Neural crest cell (in vitro differentiated cells): Measurements from ENCODE around the gene FUT7. TPM values are rescaled to one million over a fixed set of nuclear protein-coding genes. Genes with fewer than 3 reads are reported as not detected.

Experiments
- DNase-seq: peaks from one replicate; pipeline ENCODE4 v3.0.0; 2021; ENCODE audit warnings: low read depth, mixed read lengths, low spot score
- H3K27ac Mint-ChIP-seq: one replicate; pipeline ENCODE4 v1.8.0; 2021; ENCODE audit warnings: mild to moderate bottlenecking, mixed read lengths; ENCODE audit not compliant: unreplicated experiment
- H3K27me3 Mint-ChIP-seq: 2 replicates; pipeline ENCODE4 v1.8.0; 2021; ENCODE audit warnings: low read depth, mild to moderate bottlenecking, mixed read lengths
- H3K36me3 Mint-ChIP-seq: 2 replicates; pipeline ENCODE4 v1.8.0; 2021; ENCODE audit warnings: low read depth, mild to moderate bottlenecking, mixed read lengths
- H3K4me1 Mint-ChIP-seq: 2 replicates; pipeline ENCODE4 v1.8.0; 2021; ENCODE audit warnings: mixed read lengths
- H3K4me3 Mint-ChIP-seq: one replicate; pipeline ENCODE4 v1.8.0; 2021; ENCODE audit warnings: mild to moderate bottlenecking, mixed read lengths
- H3K9me3 Mint-ChIP-seq: 2 replicates; pipeline ENCODE4 v1.8.0; 2021; ENCODE audit warnings: mixed read lengths
- CTCF ChIP-seq: fragments of 200-600 bp; sonication (generic); conservative IDR thresholded peaks from 2 replicates; pipeline ENCODE4 v1.5.0; 2021; ENCODE audit warnings: antibody characterized with exemption, mild to moderate bottlenecking
- total RNA-seq: library from RNA; stranded (reverse); gene quantifications from 2 replicates; pipeline ENCODE4 v1.2.1, GENCODE V29; 2021

FUT7 gene
- total RNA-seq, 1 donor from 2014 or later, result not detected

GRCh38 chr9:137067860-137068538, 36.1 kb upstream of the FUT7 start:
- Mint-ChIP-seq H3K36me3 (no peaks in the 10 kb centered on the region), H3K9me3 (no peaks in the 10 kb centered on the region), H3K4me1 (peaks cover 14% of the 10 kb centered on the region), H3K27me3 (peaks cover 15% of the 10 kb centered on the region), H3K27ac (no peak overlapping the region), H3K4me3 (peak overlapping the region; percentile 80)
- DNase-seq, result peak; percentile 80
- peak; percentile 79 for TF ChIP-seq CTCF

- Mint-ChIP-seq H3K4me1 (peaks cover 11% of the 10 kb centered on the region), H3K4me3 (no peak overlapping the region), H3K9me3 (no peaks in the 10 kb centered on the region), H3K36me3 (no peaks in the 10 kb centered on the region), H3K27ac (no peak overlapping the region), H3K27me3 (peaks cover 8% of the 10 kb centered on the region)
- DNase-seq, result no peak
- TF ChIP-seq CTCF, result no peak
Observed at GRCh38 chr9:137066096-137066861, 34.4 kb upstream of the FUT7 start.

- Mint-ChIP-seq H3K9me3 (no peaks in the 10 kb centered on the region), H3K36me3 (no peaks in the 10 kb centered on the region), H3K27ac (no peak overlapping the region), H3K4me1 (peaks cover 3% of the 10 kb centered on the region), H3K27me3 (peaks cover 9% of the 10 kb centered on the region), H3K4me3 (no peak overlapping the region)
- DNase-seq, result no peak
- no peak for TF ChIP-seq CTCF
Observed at GRCh38 chr9:137065336-137065967, 33.6 kb upstream of the FUT7 start.

GRCh38 chr9:137064880-137065164, 32.9 kb upstream of the FUT7 start:
- no peak for DNase-seq
- Mint-ChIP-seq H3K36me3 (no peaks in the 10 kb centered on the region), H3K4me1 (peaks cover 3% of the 10 kb centered on the region), H3K27me3 (peaks cover 9% of the 10 kb centered on the region), H3K27ac (no peak overlapping the region), H3K4me3 (no peak overlapping the region), H3K9me3 (no peaks in the 10 kb centered on the region)
- no peak for TF ChIP-seq CTCF

- peaks cover 3% of the 10 kb centered on the region for H3K4me1 Mint-ChIP-seq
- no peaks in the 10 kb centered on the region for H3K9me3 Mint-ChIP-seq
- no peaks in the 10 kb centered on the region for H3K36me3 Mint-ChIP-seq
- peaks cover 9% of the 10 kb centered on the region for H3K27me3 Mint-ChIP-seq
- DNase-seq, result peak; percentile 79
- no peak overlapping the region for H3K27ac Mint-ChIP-seq
- no peak overlapping the region for H3K4me3 Mint-ChIP-seq
- peak; percentile 86 for TF ChIP-seq CTCF
Observed at GRCh38 chr9:137064027-137064879, 32.4 kb upstream of the FUT7 start.
